ENCODE measurements around the gene SSBP3.

GRCh38 chr1:54227891-54228310 lies 178.3 kb downstream of the SSBP3 start:
- TF ChIP-seq POLR2A (IDR thresholded peaks at IDR 0.05; ENCODE audit: low read depth) (no peak), CTCF (IDR thresholded peaks at IDR 0.05) (no peak), EP300 (IDR thresholded peaks at IDR 0.05) (no peak)
